GM12878 (cell line): ENCODE measurements around the gene WDR76. TPM values are rescaled to one million over a fixed set of nuclear protein-coding genes. Genes with fewer than 3 reads are reported as not detected.

Experiments
- ATAC-seq: fragments of 200-7000 bp; cut with Tn5 transposase; 3 replicates; pipeline ENCODE4 v1.9.1; 2020; ENCODE audit warnings: mild to moderate bottlenecking, moderate library complexity
- BruUV-seq: library from RNA; stranded (reverse); fragments of 400-500 nt; replicated peaks from 2 replicates; lab custom pipeline; 2021; lab: Mats Ljungman, UMichigan
- CTCF ChIA-PET: fragments of 300-600 bp; sonication (Branson Sonifier 250); formaldehyde crosslinking; extraction: SDS; loops from one replicate; lab custom pipeline; 2021; ENCODE audit warnings: inconsistent platforms; lab: Yijun Ruan, JAX
- POLR2A ChIA-PET: fragments of 350-600 bp; formaldehyde crosslinking; extraction: SDS; loops from one replicate; lab custom pipeline; 2021; ENCODE audit warnings: inconsistent platforms; lab: Charles Lee
- RAD21 ChIA-PET: fragments of 300-600 bp; sonication (Branson Sonifier 250); formaldehyde crosslinking; loops from one replicate; lab custom pipeline; 2023; ENCODE audit warnings: antibody characterized with exemption; ENCODE audit not compliant: unreplicated experiment; lab: Charles Lee
- SMC1A ChIA-PET: fragments of 300-600 bp; sonication (Branson Sonifier 250); formaldehyde crosslinking; loops from one replicate; lab custom pipeline; 2023; ENCODE audit not compliant: unreplicated experiment, uncharacterized antibody; lab: Charles Lee
- DNase-seq: peaks from one replicate; pipeline ENCODE4 v3.0.0-alpha.2; 2011; ENCODE audit warnings: low read depth, low spot score
- FAIRE-seq: peaks from 3 replicates; lab custom pipeline; 2011; peaks lifted over from hg19 to GRCh38; lab: Jason Lieb, UNC
- H2AFZ ChIP-seq: 2 replicates; pipeline ENCODE4 v1.6.0; 2011; ENCODE audit warnings: low read depth, low read length, control low read depth; ENCODE audit not compliant: control insufficient read depth
- H3K27ac ChIP-seq: 2 replicates; pipeline ENCODE4 v1.5.1; 2011; ENCODE audit warnings: control low read depth; ENCODE audit not compliant: control insufficient read depth, insufficient read depth
- H3K27me3 ChIP-seq, 2 experiments: replicated peaks in 1 of 2; 2 replicates each; pipeline versions ENCODE4 v1.6.0 to v1.6.1; 2011; ENCODE audit warnings: low read length in 1 of 2; ENCODE audit not compliant: control insufficient read depth in 2 of 2, insufficient read depth in 2 of 2
- H3K36me3 ChIP-seq, 2 experiments: 2 replicates each; pipeline ENCODE4 v1.5.1; 2011; ENCODE audit warnings: low read length in 1 of 2; ENCODE audit not compliant: control insufficient read depth in 2 of 2, insufficient read depth in 2 of 2
- H3K4me1 ChIP-seq: 2 replicates; pipeline ENCODE4 v1.6.1; 2011; ENCODE audit warnings: mild to moderate bottlenecking, low read length, moderate library complexity, mixed read lengths; ENCODE audit not compliant: control insufficient read depth, insufficient read depth
- H3K4me2 ChIP-seq: 2 replicates; pipeline ENCODE4 v1.6.0; 2011; ENCODE audit warnings: control low read depth; ENCODE audit not compliant: control insufficient read depth, insufficient read depth
- H3K4me3 ChIP-seq: fragments of 200-600 bp; sonication (generic); 2 replicates; pipeline ENCODE4 v1.5.1; 2016
- H3K79me2 ChIP-seq: 2 replicates; pipeline ENCODE4 v1.6.0; 2011; ENCODE audit warnings: low read length; ENCODE audit not compliant: control insufficient read depth, insufficient read depth
- H3K9ac ChIP-seq: 2 replicates; pipeline ENCODE4 v1.8.0; 2011; ENCODE audit warnings: low read length, control low read depth, mixed read lengths; ENCODE audit not compliant: control insufficient read depth, insufficient read depth
- H3K9me3 ChIP-seq: replicated peaks from 3 replicates; pipeline ENCODE4 v1.5.1; 2011; ENCODE audit warnings: mild to moderate bottlenecking, low read length; ENCODE audit not compliant: control insufficient read depth, insufficient read depth
- H4K20me1 ChIP-seq: 2 replicates; pipeline ENCODE4 v1.6.0; 2011; ENCODE audit not compliant: control insufficient read depth, insufficient read depth
- CBFB ChIP-seq: IDR thresholded peaks from 2 replicates; pipeline ENCODE4 v1.6.1; 2016; ENCODE audit warnings: antibody characterized with exemption, low read depth
- HCFC1 ChIP-seq: fragments of 150-350 bp; IDR thresholded peaks from 2 replicates; pipeline ENCODE4 v1.6.1; 2014; ENCODE audit warnings: low read length
- IKZF1 ChIP-seq: fragments of 450-650 bp; conservative IDR thresholded peaks from 2 replicates; pipeline ENCODE4 v1.6.1; 2017; ENCODE audit warnings: antibody characterized with exemption, mild to moderate bottlenecking
- JUNB ChIP-seq: IDR thresholded peaks from 2 replicates; pipeline ENCODE4 v1.6.1; 2016; ENCODE audit warnings: antibody characterized with exemption, mild to moderate bottlenecking
- KDM1A ChIP-seq: fragments of 200-600 bp; sonication (generic); IDR thresholded peaks from 2 replicates; pipeline ENCODE4 v1.6.1; 2016; ENCODE audit warnings: borderline replicate concordance
- RBBP5 ChIP-seq: fragments of 200-600 bp; sonication (generic); conservative IDR thresholded peaks from 2 replicates; pipeline ENCODE4 v1.6.1; 2016
- SIX5 ChIP-seq: IDR thresholded peaks from 2 replicates; pipeline ENCODE4 v1.6.1; 2011; ENCODE audit warnings: mild to moderate bottlenecking, low read depth, low read length, moderate library complexity; ENCODE audit not compliant: severe bottlenecking
- SMC3 ChIP-seq: IDR thresholded peaks from 2 replicates; pipeline ENCODE4 v1.6.1; 2011; ENCODE audit warnings: low read length, improper control_type of control experiment, borderline replicate concordance
- TBL1XR1 ChIP-seq: IDR thresholded peaks from 2 replicates; pipeline ENCODE4 v1.6.1; 2012; ENCODE audit warnings: low read depth, low read length, improper control_type of control experiment
- WGBS: methylation state at CpG from one replicate; pipeline ENCODE4 v1.1.6; 2016; ENCODE audit warnings: low lambda C conversion rate; ENCODE audit not compliant: insufficient replicate concordance, insufficient coverage; ENCODE audit errors: missing lambda C conversion rate; 5-methylcytosine and 5-hydroxymethylcytosine counted together
- in situ Hi-C: fragments of 300-500 bp; cut with MboI; formaldehyde crosslinking; loops from 9 replicates; pipeline ENCODE4 v1.14.3; 2018; ENCODE audit warnings: mixed read lengths
- intact Hi-C: fragments of 100-400 bp; cut with micrococcal nuclease; formaldehyde crosslinking; loops from one replicate; pipeline ENCODE4 v1.14.2; 2022; ENCODE audit not compliant: unreplicated experiment
- polyA plus RNA-seq, 11 experiments: library from polyadenylated mRNA; depleted of rRNA in 4 of 11; unstranded in 6 of 11; stranded (reverse) in 5 of 11; fragments of >200 nt; fragmentation: Nextera tagmentation in 4 of 11; fragmentation: Illumina TruSeq in 1 of 11; extraction: Ambion mirVana in 4 of 11; extraction: Trizol in 1 of 11; gene quantifications; 1 replicate in 1 of 11; 2 replicates in 10 of 11; pipeline versions ENCODE4 v1.2.1 to v1.2.3, GENCODE V29; 2011 to 2016; ENCODE audit warnings: inconsistent platforms in 2 of 11, missing spikeins in 2 of 11, low read depth in 1 of 11
- total RNA-seq, 4 experiments: library from RNA; depleted of rRNA in 3 of 4; stranded (reverse); fragments of >200 nt in 3 of 4; fragmentation: Illumina TruSeq in 1 of 4; extraction: Trizol in 1 of 4; gene quantifications; 2 replicates each; pipeline versions ENCODE4 v1.2.1 to v1.2.3, GENCODE V29; 2013 to 2021
- TF ChIP-seq, protein P1 (sequence below): fragments of 150-350 bp; IDR thresholded peaks from 2 replicates; pipeline ENCODE4 v1.6.1; 2016; ENCODE audit warnings: low read depth, low read length
- TF ChIP-seq, protein P2 (sequence below): fragments of 450-650 bp; conservative IDR thresholded peaks from 2 replicates; pipeline ENCODE4 v1.6.1; 2017; ENCODE audit warnings: mild to moderate bottlenecking, moderate library complexity

WDR76 gene
- total and polyA plus RNA-seq, 10 of the 15 experiments (the other 5 are each of a cell fraction or from before 2014, with no cell fraction given), result 8.0 to 59.7 (median 34.5) TPM

DNA sequence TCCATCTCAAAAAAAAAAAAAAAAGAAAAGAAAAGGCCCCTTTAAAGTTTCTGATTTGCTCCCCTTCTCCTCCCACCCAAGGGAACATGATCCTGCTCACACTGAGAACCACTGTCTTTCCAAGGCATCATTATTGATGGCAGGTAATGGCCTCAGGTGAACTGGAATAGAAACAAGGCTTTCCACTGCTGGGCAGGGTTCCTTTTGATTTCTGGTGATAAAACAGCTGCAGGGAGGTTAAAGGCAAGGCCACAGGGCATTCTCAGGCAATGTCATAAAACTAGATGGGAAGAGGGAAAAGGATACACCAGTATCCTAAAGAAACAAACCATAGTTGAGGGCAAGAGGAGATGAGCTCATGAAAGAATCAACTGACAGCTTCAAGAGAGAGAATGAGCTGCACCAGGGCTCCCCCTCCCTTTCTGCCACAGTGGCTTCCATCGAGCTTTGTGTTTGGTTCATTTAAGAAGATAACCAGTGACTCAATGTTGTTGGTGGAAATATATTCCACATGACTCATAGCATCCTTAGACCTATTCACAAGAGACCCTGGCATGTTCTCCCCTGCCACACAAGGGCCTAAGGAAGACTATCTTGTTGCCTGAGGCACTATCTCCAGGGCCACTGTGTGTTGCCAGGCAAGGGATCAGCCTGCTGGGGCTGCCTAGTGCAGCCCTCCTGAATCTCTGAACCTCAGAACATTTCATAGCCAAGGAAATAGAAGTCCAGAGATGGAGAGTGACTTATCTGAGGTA, 86.4 kb downstream of the WDR76 start:
- FAIRE-seq, result no peak
- SMC1A ChIA-PET, result interaction anchor here (1.1 kb wide), 1 partner anchor 153 kb away, joined by 4 read pairs; no protein-coding TSS in a partner anchor
- POLR2A ChIA-PET, result interaction anchor here (0.5 kb wide), 1 partner anchor 125 kb away, joined by 3 read pairs; no protein-coding TSS in a partner anchor
- DNase-seq, result no peak
- WGBS, result 0% methylated on average over 1 of the region's 1 CpG
- H2AFZ ChIP-seq, result no peak overlapping the region
- in situ Hi-C loops, result loop anchor here (5.0 kb wide), 1 partner anchor 74 kb away; no protein-coding TSS in a partner anchor
- no peak overlapping the region for H3K4me3 ChIP-seq
- TF ChIP-seq RBBP5 (no peak), HCFC1 (no peak), JUNB (no peak), IKZF1 (no peak), SMC3 (no peak), CBFB (no peak), TBL1XR1 (no peak), KDM1A (no peak), SIX5 (no peak)
- TF ChIP-seq, protein P1, sequence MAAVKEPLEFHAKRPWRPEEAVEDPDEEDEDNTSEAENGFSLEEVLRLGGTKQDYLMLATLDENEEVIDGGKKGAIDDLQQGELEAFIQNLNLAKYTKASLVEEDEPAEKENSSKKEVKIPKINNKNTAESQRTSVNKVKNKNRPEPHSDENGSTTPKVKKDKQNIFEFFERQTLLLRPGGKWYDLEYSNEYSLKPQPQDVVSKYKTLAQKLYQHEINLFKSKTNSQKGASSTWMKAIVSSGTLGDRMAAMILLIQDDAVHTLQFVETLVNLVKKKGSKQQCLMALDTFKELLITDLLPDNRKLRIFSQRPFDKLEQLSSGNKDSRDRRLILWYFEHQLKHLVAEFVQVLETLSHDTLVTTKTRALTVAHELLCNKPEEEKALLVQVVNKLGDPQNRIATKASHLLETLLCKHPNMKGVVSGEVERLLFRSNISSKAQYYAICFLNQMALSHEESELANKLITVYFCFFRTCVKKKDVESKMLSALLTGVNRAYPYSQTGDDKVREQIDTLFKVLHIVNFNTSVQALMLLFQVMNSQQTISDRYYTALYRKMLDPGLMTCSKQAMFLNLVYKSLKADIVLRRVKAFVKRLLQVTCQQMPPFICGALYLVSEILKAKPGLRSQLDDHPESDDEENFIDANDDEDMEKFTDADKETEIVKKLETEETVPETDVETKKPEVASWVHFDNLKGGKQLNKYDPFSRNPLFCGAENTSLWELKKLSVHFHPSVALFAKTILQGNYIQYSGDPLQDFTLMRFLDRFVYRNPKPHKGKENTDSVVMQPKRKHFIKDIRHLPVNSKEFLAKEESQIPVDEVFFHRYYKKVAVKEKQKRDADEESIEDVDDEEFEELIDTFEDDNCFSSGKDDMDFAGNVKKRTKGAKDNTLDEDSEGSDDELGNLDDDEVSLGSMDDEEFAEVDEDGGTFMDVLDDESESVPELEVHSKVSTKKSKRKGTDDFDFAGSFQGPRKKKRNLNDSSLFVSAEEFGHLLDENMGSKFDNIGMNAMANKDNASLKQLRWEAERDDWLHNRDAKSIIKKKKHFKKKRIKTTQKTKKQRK, result no peak
- TF ChIP-seq, protein P2, sequence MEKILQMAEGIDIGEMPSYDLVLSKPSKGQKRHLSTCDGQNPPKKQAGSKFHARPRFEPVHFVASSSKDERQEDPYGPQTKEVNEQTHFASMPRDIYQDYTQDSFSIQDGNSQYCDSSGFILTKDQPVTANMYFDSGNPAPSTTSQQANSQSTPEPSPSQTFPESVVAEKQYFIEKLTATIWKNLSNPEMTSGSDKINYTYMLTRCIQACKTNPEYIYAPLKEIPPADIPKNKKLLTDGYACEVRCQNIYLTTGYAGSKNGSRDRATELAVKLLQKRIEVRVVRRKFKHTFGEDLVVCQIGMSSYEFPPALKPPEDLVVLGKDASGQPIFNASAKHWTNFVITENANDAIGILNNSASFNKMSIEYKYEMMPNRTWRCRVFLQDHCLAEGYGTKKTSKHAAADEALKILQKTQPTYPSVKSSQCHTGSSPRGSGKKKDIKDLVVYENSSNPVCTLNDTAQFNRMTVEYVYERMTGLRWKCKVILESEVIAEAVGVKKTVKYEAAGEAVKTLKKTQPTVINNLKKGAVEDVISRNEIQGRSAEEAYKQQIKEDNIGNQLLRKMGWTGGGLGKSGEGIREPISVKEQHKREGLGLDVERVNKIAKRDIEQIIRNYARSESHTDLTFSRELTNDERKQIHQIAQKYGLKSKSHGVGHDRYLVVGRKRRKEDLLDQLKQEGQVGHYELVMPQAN, result no peak
- BruUV-seq, result no TSS peak
- no peak overlapping the region for H3K9ac ChIP-seq
- H3K79me2 ChIP-seq, result no peaks in the 10 kb centered on the region
- H3K27me3 ChIP-seq, result no peaks in the 10 kb centered on the region
- CTCF ChIA-PET, result interaction anchor here (2.1 kb wide), 1 partner anchor 9 kb away, joined by 8 read pairs; no protein-coding TSS in a partner anchor
- H4K20me1 ChIP-seq, result no peaks in the 10 kb centered on the region
- H3K36me3 ChIP-seq, result no peaks in the 10 kb centered on the region
- RAD21 ChIA-PET, result interaction anchor here (1.7 kb wide), 1 partner anchor 9 kb away, joined by 4 read pairs; no protein-coding TSS in a partner anchor
- no peak overlapping the region for H3K27ac ChIP-seq
- no peaks in the 10 kb centered on the region for H3K9me3 ChIP-seq
- no peaks in the 10 kb centered on the region for H3K4me1 ChIP-seq
- intact Hi-C loops, result no loop called here
- no peak overlapping the region for H3K4me2 ChIP-seq
- ATAC-seq, result no peak
